ENCODE measurements around the gene HNRNPUL1.
"Not testable (repeated sequence)": the region's sequence is repeated elsewhere in the genome, so short reads cannot be mapped to it uniquely, and the experiment has no call there.

The HNRNPUL1 gene

GRCh38 chr19:41278478-41278877, 14.3 kb downstream of the HNRNPUL1 start:
- DNase-seq, result no peak

GRCh38 chr19:41288673-41289530, 24.7 kb downstream of the HNRNPUL1 start:
- DNase-seq, result no peak

DNA sequence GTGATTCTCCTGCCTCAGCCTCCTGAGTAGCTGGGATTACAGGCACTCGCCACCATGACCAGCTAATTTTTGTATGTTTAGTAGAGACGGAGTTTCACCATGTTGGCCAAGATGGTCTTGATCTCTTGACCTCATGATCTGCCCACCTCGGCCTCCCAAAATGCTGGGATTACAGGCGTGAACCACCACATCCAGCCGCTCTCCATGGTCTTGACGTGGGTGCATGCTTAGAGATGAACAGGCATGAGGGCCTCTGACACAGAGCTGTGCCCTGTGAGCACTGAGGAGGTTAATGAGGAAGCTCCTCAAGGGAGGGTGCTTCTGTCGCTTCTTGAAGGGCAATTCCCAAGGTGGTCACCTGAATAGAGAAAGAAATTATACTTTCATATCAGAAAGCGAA, 25.6 kb downstream of the HNRNPUL1 start:
- DNase-seq, result not testable (repeated sequence)

- DNase-seq, result no peak
These were observed 30.2 kb downstream of the HNRNPUL1 start for GRCh38 chr19:41294393-41294792.

DNA sequence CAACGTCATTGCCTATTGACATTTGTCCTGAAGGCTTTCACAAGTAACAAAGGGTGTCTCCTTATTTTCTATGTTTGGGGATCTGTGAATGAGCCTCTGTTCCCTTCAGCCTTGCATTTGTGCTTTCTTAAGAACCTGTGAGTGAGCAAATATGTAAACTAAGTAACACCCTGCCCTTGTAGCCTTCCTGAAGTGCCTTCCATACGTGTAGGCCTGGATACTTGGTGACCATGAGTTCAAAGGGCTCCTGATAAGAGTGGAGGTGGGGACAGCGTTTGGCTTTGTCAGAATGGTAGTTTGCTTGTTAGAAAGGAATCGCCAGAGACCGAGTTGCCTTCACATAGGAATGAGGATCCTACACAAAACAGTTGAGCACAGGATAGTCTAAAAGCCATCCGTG, 31.3 kb downstream of the HNRNPUL1 start:
- no peak for DNase-seq

- DNase-seq, result no peak
These were observed 32.3 kb downstream of the HNRNPUL1 start for GRCh38 chr19:41296433-41296871.

- DNase-seq, result no peak
These were observed 33.6 kb downstream of the HNRNPUL1 start for GRCh38 chr19:41297628-41298347.

GRCh38 chr19:41298348-41298964, 34.3 kb downstream of the HNRNPUL1 start:
- no peak for DNase-seq

DNA sequence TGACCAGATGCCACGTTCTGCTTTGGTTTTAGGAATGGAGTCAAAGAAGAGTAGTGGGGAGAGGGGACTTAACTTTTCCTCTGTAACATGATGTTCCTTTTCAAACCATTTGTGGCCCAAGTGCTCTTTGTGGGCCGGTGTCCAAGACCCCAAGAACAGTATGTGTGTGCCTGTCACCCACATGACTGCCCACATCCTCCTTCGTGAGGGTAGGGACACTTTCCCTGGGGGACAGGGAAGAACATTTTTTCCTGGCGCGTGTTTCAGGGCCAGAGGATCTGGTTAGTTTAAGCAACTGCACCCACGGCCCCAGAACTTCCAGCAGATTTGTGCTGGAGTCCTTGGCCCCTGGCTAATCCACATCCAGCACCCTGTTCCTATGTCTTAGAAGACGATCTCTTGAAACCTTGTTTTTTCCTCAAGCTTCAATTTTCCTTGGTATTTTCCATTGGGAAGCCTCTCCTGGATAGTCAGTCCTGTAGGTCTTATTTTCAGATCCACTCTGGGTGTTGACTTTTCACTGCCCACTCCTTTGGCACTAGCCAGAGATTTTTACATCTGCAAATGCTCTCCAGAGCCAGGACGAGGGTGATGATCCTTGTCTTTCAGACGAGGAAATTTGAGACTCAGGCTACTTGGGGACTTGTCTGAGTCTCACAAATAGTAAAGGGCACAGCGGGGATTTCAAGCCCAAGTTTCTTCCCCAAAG, 35.0 kb downstream of the HNRNPUL1 start:
- no peak for DNase-seq

GRCh38 chr19:41299755-41300089, 35.5 kb downstream of the HNRNPUL1 start:
- no peak for DNase-seq

DNA sequence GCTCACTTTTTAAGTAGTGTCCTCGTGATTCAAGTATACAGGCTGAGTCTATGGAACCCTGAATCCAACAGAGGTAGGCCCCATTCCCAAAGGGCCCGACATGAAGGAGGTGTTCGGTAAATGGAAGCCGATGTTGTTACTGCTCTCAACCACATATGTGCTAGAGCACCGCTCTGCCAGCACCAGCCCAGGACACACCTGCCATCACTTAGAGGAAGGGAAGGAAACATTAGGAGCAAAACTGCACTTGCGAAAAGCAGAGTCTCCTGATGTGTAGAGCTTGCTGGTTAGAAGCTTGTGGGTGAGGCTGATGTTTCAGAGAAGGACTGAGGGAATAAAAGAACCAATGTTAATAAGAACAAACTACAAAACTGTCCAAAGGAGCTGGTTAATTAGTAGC, 36.4 kb downstream of the HNRNPUL1 start:
- DNase-seq, result no peak

GRCh38 chr19:41302624-41303351, 38.6 kb downstream of the HNRNPUL1 start:
- DNase-seq, result no peak

DNA sequence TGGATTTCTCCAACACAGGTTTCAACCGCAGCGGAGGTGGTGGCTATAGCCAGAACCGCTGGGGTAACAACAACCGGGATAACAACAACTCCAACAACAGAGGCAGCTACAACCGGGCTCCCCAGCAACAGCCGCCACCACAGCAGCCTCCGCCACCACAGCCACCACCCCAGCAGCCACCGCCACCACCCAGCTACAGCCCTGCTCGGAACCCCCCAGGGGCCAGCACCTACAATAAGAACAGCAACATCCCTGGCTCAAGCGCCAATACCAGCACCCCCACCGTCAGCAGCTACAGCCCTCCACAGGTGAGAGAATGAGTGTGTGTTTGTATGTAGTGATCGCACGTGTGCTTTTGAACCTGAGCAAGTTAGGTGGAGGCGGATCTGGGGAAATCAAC, 39.8 kb downstream of the HNRNPUL1 start:
- no peak for DNase-seq

DNA sequence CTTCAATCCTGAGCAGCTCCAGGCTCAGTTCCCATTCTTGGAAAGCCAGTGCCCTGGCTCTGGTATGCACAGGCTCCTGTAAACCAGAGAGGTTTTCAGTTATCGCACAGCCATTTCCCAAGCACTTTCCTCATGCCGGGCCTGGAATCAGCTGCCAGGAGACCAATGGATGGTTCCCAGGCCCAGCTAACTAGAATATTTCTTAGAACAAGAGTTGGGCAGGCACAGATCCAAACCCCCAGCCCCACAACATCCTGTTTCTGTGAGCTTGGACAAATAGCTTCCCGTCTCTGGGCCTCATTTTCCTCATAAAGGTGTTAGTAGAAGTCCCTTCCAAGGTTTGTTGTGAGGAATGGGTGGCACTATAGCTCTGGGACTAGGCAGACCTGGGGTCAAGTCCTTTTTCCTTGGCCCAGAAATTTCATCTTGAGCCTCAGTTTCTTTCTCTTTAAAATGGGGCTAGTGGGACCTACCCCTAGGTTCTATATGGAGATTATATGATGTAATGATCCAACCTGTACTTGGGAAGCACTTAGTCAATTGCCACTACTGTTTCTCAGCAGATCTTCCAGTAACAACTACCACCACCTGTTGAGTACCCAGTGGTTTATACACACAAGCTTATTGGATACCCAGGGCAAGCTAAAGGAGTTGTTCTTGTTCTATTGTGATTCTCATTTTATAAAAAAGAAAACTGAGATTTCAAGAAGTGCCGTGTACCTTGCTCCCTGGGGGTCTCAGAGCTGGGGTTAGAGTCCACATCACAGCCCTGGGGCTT, 40.7 kb downstream of the HNRNPUL1 start:
- DNase-seq, result no peak

DNA sequence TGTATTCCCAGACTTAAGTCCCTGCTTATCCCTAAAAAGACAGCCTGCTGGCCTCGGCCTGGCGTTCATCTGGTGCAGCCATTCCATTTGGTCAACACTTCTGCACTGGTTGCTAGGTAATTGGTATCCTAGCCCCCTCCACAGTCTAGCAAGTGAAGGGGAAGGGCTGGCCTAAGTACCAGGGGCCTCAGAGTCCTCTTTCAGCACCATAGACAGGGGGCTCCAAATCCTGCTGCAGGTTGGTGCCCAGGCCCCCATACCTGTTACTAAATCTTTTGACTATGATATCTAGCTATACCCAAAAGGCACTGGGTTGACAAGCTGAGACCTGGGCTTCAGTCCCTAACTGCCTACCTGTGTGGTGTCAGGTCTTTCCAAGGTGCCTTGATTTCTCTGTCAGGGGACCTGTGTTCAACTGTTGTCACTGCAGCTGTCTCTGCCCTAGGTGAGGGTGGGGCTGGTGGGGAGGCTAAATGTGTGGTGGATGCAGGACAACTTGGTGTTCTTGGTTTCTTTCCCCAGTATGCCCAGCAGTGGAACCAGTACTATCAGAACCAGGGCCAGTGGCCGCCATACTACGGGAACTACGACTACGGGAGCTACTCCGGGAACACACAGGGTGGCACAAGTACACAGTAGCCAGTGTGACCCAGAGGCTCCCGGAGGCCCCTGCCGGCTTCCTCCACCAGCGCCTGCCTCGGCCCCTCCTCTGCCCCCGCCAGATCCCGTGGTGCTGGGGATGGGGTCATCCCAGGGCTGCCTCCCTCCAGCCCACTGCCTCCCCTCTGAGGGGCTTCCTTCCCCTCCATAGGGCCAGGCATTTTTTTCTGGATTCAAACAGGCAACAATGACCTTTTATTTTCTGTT, 42.0 kb downstream of the HNRNPUL1 start:
- no peak for DNase-seq

- DNase-seq, result no peak
These were observed 43.1 kb downstream of the HNRNPUL1 start for GRCh38 chr19:41307090-41307875.

- DNase-seq, result no peak
These were observed 43.8 kb downstream of the HNRNPUL1 start for GRCh38 chr19:41307954-41308449.

DNA sequence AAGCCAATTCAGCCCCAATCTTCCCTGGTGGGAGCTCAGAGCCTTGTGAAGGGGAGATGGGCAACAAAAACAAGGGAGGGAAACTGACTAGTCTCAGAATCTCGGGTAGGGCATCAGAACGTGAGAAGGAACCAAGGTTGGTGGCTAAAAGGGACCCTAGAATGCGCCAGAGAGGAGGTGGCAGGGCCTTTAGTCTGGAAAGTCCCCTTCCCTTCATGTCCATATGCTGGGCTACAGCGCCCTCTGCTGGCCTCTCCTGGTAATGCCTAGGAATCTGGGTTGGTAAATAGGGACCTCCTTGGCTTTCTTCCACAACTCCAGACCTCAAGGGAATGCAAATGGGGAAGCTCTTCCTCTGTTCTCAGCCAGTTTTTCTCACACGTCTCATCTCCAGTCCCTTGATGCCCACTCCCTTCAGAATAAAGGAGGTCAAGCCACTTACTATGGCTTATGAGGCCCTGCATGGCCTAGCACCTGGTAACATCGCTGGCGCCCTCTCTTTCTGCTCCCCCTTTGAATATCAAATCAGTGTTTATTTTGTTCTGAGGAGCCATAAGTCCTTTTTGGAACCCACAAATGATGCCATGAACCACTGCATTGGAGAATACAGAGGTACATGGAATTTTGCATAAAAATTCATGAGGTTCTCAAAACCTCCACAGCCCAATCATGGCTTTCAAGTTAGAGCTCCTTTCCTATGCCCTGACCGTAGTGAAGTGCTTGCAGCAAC, 44.4 kb downstream of the HNRNPUL1 start:
- peak; percentile 60 for DNase-seq

Measured in SHP77 treated with DMSO at 0.1 percent for 48 hours (cell line).